HG02588 (cell line): ENCODE results near the gene SORCS2.

ENCODE experiments used
- ATAC-seq: cut with Tn5 transposase; IDR thresholded peaks from one replicate; pipeline ENCODE4 v1.9.1; 2021; ENCODE audit warnings: mild to moderate bottlenecking, moderate library complexity; ENCODE audit not compliant: unreplicated experiment

The SORCS2 gene

GRCh38 chr4:7744142-7744804 is 551.9 kb downstream of the SORCS2 start:
- ATAC-seq = no peak

DNA sequence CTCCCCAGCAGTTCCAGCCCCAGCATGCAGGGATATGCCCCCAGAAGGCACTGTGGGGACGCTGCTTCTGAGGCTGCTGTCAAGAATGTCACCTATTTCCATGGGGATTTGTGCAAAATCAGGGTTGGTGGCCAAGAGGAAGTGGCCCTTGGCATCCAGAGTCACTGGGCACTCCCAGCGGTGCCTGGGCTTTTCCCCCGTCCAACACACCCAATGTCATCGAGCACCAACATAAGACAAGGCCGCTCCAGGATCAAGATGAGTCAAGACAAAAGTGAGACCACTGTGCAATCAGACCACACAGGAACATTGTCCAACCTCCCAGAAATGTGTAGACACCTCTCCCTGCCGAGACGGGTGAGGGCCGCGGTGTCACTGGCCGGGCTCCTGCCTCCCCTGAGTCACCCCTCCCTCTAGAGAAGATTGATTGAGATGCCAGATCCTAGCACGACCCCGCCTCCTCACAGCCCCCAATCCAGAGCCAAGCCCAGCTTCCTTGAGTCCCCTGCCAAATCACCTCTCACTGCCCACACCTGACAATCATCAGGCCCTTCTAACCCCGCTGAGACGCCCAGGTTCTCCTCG is 553.1 kb downstream of the SORCS2 start:
- ATAC-seq = no peak

- no peak for ATAC-seq
These were observed 554.2 kb downstream of the SORCS2 start for GRCh38 chr4:7746351-7747061.

GRCh38 chr4:7747062-7747385 is 554.7 kb downstream of the SORCS2 start:
- no peak for ATAC-seq

DNA sequence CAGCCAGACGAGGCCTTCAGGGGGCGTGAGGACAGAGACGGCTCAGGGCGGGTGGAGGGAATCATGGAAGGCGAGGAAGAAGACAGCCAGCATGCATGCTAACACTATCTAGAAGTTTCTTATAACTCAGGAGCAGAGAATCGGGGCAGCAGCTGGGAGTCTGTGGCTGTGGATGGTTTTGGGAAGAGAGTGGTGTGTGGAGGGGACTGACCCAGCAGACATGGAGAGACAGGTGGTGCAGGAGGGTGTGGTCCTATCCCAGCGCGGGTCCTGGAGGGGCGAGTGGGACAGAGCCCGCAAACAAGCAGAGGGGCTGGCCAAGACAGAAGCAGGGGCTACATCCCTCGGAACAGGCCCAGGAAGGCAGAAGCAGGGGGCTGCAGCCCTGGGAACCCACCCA is 555.2 kb downstream of the SORCS2 start:
- no peak for ATAC-seq

- ATAC-seq = no peak
These were observed 558.2 kb downstream of the SORCS2 start for GRCh38 chr4:7750523-7750922.

GRCh38 chr4:7750972-7751371 is 558.6 kb downstream of the SORCS2 start:
- ATAC-seq = no peak

- ATAC-seq = no peak
These were observed 560.3 kb downstream of the SORCS2 start for GRCh38 chr4:7752649-7753048.

GRCh38 chr4:7753271-7753670 is 560.9 kb downstream of the SORCS2 start:
- ATAC-seq = no peak

- ATAC-seq = no peak
These were observed 561.7 kb downstream of the SORCS2 start for GRCh38 chr4:7753931-7754465.

DNA sequence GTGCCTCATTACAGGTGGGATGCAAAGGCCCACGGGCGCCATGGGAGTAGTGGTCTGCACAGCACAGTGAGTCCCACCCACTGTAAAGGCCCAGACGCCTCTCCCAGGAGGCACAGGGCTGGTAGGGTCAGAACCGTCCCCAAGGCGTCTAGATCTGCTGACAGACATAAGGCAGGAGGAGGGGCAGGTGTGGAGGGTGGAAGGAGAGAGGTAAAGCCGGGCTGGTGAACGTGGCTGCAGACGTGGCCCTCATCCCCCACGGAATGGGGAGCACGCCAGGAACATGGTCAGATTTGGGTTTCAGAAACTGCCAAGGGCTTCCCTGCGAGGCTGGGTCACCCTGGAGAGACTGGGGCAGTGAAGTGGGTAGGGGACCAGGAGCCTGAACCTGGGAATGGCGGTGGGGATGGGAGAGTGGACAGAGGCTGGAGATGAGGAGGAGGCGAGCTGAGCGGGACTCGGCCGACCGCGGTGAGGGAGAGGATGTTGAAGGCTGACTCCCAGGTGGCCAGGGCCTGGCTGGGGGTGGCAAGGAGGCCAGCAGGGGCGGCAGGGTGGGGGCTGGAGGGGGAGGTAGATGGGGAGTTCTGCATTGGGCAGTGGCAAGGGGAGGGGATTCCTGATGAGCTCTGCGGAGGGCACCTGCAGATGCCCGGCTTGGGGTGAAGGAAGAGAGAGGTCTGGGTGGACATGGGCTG is 562.4 kb downstream of the SORCS2 start:
- ATAC-seq = no peak

GRCh38 chr4:7755561-7755960 is 563.2 kb downstream of the SORCS2 start:
- no peak for ATAC-seq

DNA sequence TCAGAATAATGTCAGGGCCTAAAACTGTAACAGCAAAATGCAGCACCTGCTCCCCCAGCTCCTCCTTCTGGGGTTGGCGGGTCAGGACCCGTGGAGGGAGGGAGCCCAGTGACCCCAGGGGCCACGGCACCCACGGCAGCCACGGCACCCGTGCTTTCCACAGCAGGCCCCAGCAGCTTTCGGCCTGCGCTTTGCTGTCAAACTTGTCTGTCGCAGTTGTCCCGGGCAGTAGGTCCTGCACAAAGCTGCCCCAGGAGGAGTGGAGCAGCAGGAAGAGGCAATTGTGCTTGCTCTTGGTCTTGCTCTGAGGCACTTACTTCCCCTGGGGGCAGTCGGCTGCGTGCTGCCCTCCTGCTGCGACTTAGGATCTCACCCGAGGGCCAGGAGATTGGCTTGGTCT is 563.7 kb downstream of the SORCS2 start:
- no peak for ATAC-seq

- no peak for ATAC-seq
These were observed 564.4 kb downstream of the SORCS2 start for GRCh38 chr4:7756561-7757355.

- ATAC-seq = no peak
These were observed 565.4 kb downstream of the SORCS2 start for GRCh38 chr4:7757501-7758471.

DNA sequence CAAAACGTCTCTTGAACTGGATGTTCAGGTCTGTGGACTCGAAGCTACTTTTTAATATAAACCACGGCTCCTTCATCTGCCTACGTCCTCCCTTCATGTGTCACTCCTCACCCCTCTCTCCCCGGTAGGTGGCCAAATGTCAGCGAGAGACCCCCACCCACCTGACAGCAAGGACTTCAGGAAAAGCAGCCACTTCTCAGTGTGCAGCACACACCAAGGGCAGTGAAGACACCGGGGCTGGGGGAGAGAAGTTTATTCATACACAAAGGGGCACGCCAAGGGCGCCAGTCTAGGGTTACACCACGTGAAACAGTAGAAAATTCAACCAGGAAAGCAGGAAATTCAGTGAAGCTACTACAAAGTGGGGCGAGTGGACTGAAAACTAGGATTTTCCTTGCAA is 566.1 kb downstream of the SORCS2 start:
- ATAC-seq = no peak

- ATAC-seq = no peak
These were observed 566.9 kb downstream of the SORCS2 start for GRCh38 chr4:7759216-7759615.

DNA sequence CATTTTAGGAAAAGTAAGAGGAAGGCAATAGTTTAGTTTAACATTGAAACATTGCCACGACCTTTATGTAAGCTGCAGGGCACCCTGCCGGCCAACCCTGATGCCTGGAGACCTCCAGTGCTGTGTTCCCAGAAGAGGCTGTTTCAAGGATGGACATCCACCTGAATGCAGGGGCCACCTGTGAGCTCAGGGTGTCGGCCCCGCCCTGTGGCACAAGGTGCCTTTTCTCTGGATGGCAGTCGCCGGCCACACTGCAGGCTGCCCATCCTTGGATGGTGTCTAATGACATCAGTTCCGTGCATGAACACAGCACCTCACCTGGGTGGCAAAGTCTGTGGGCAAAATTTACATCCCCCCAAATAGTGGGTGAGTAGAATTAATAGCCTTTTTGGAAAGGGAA is 567.3 kb downstream of the SORCS2 start:
- ATAC-seq = no peak

DNA sequence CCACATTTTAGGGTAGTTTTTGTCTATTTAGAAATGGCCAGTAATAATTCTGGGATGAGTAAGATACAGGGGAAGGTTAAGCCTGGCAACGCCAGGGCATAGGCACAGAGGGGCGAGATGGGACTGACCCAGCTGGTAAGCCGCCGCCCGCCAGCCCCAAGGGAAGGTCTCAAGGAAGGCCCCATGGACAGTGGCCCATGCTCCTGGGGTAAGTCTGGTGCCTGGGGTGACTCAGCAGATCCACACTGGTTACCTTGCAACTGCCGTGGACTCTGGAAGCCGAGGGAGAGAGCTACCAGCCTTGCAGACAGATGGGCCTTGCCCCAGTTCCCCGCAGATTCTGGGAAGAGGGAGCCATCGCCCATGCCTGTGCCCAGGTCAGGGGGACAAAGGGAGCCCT is 567.9 kb downstream of the SORCS2 start:
- no peak for ATAC-seq

GRCh38 chr4:7760706-7761105 is 568.4 kb downstream of the SORCS2 start:
- no peak for ATAC-seq
